Measurements from ENCODE around the gene TRIM52.

The TRIM52 gene

GRCh38 chr5:181207214-181207959, 53.6 kb downstream of the TRIM52 start (continued):
- TF ChIP-seq ZNF26 (tag by site-specific recombination; IDR thresholded peaks at IDR 0.05) (no peak), SP3 (tag by site-specific recombination; IDR thresholded peaks at IDR 0.05) (peak; percentile 57), ZNF350 (tag by site-specific recombination; IDR thresholded peaks at IDR 0.05) (no peak), ZSCAN4 (tag by site-specific recombination; IDR thresholded peaks at IDR 0.05) (0 out of 2 replicates have a peak, but pooled peaks have one; percentile 57), SP2 (tag by site-specific recombination; IDR thresholded peaks at IDR 0.05) (peak; percentile 50), ZNF366 (tag by site-specific recombination; conservative IDR thresholded peaks at IDR 0.05) (no peak), ZNF280D (tag by site-specific recombination; IDR thresholded peaks at IDR 0.05) (no peak; the same call in 1 of the 2 replicates), INSM2 (tag by site-specific recombination; IDR thresholded peaks at IDR 0.05) (no peak; the same call in none of the 2 replicates), ZNF548 (tag by site-specific recombination; IDR thresholded peaks at IDR 0.05) (no peak), ZNF239 (tag by site-specific recombination; IDR thresholded peaks at IDR 0.05) (no peak), ZNF394 (tag by site-specific recombination; IDR thresholded peaks at IDR 0.05; ENCODE audit: borderline replicate concordance) (0 out of 2 replicates have a peak, but pooled peaks have one; percentile 38), OSR2 (tag by site-specific recombination; IDR thresholded peaks at IDR 0.05) (peak; percentile 57; the same call in 1 of the 2 replicates), ZSCAN30 (tag by site-specific recombination; IDR thresholded peaks at IDR 0.05) (peak; percentile 100), ZBTB6 (tag by site-specific recombination; IDR thresholded peaks at IDR 0.05) (peak; percentile 87), KLF16 (tag by site-specific recombination; IDR thresholded peaks at IDR 0.05) (no peak), SETDB1 (IDR thresholded peaks at IDR 0.05; ENCODE audit: insufficient read length, low read length) (peak; percentile 28), ZNF785 (tag by site-specific recombination; IDR thresholded peaks at IDR 0.05) (no peak), ZNF280C (tag by site-specific recombination; IDR thresholded peaks at IDR 0.05) (no peak), ZFHX2 (tag by site-specific recombination; conservative IDR thresholded peaks at IDR 0.05) (no peak), ZNF114 (tag by site-specific recombination; IDR thresholded peaks at IDR 0.05) (no peak), ZIC2 (tag by site-specific recombination; IDR thresholded peaks at IDR 0.05) (no peak), ZNF274 (IDR thresholded peaks at IDR 0.05; ENCODE audit: low read length) (no peak), ZNF274 (tag by site-specific recombination; IDR thresholded peaks at IDR 0.05; ENCODE audit: borderline replicate concordance) (no peak), HIC1 (tag by site-specific recombination; IDR thresholded peaks at IDR 0.05) (no peak)
